Ectodermal cell (in vitro differentiated cells): ENCODE data around the gene PLEKHD1.
"Not testable (repeated sequence)": the region's sequence is repeated elsewhere in the genome, so short reads cannot be mapped to it uniquely, and the experiment has no call there.

Source experiments
- H3K27ac ChIP-seq: 2 replicates; pipeline ENCODE4 v1.7.0; 2013; ENCODE audit warnings: mild to moderate bottlenecking, low read depth, low read length; ENCODE audit not compliant: insufficient read depth, poor library complexity, severe bottlenecking
- H3K27me3 ChIP-seq: 2 replicates; pipeline ENCODE4 v1.7.0; 2013; ENCODE audit warnings: mild to moderate bottlenecking, low read length; ENCODE audit not compliant: insufficient read depth, control insufficient read depth, poor library complexity, severe bottlenecking
- H3K36me3 ChIP-seq: one replicate; pipeline ENCODE4 v1.7.0; 2013; ENCODE audit warnings: low read length; ENCODE audit not compliant: control insufficient read depth, insufficient read depth
- H3K4me1 ChIP-seq: one replicate; pipeline ENCODE4 v1.7.0; 2013; ENCODE audit warnings: low read length; ENCODE audit not compliant: control insufficient read depth, insufficient read depth
- H3K4me3 ChIP-seq: 2 replicates; pipeline ENCODE4 v1.7.0; 2013; ENCODE audit warnings: low read depth, low read length, control low read depth; ENCODE audit not compliant: insufficient read depth
- H3K9me3 ChIP-seq: 2 replicates; pipeline ENCODE4 v1.7.0; 2013; ENCODE audit warnings: mild to moderate bottlenecking, low read length, moderate library complexity; ENCODE audit not compliant: control insufficient read depth
- WGBS, 2 experiments: methylation state at CpG; one replicate each; pipeline ENCODE4 v1.1.7; 2013; ENCODE audit warnings: missing lambda C conversion rate in 2 of 2; 5-methylcytosine and 5-hydroxymethylcytosine counted together

PLEKHD1 gene

GRCh38 chr14:69464829-69465228, 19.7 kb upstream of the PLEKHD1 start:
- Histone ChIP-seq H3K27ac (no peak overlapping the region), H3K36me3 (peaks cover 4% of the 10 kb centered on the region), H3K4me1 (no peaks in the 10 kb centered on the region), H3K9me3 (no peaks in the 10 kb centered on the region), H3K4me3 (no peak overlapping the region), H3K27me3 (no peaks in the 10 kb centered on the region)
- 87 to 93% methylated on average over 6 of the region's 6 CpGs for WGBS, 2 experiments

DNA sequence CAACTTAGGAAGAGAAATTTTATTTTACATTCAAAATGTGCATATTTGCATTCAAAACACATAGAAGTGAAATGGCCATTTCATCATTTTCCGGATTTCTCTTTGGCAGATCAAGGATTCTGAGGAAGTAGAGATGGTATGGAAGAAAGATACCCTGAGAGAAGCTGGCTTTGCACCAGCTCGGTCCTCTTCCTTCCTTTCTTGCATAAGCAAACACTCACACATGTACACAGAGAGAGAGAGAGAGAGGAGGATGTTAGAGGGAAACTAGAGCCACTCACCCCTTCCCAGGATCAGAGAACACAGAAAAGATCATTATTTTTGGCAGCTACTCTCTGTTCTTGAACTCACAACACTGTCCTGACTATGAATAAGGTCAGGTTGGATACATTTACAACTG, 15.6 kb upstream of the PLEKHD1 start:
- H3K4me1 ChIP-seq = no peaks in the 10 kb centered on the region
- H3K4me3 ChIP-seq = no peak overlapping the region
- H3K27ac ChIP-seq = no peak overlapping the region
- no peaks in the 10 kb centered on the region for H3K36me3 ChIP-seq
- WGBS, 2 experiments = 100% methylated on average over 1 of the region's 2 CpGs; no CpG with 5 or more reads in 1 of the 2 experiments
- H3K9me3 ChIP-seq = no peaks in the 10 kb centered on the region
- H3K27me3 ChIP-seq = no peaks in the 10 kb centered on the region

DNA sequence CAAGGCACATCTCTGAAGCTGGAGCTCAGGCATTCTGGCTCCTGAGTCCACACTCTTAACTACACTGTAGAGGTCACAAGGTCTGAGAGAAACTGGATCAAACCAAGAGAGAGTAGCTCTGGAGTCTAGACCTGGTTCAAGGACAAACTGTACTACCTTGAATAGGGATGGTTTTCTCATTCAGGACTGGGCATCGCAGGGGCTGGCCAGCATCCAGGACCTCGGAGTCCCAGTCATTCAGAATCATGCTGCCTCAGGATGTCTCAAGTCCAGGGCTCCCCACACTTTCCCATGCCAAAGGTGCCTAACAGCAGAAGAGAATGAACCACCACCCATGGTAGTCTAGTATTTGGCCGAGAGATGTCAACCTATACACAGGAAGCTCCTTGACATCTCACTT, 13.1 kb upstream of the PLEKHD1 start:
- 92 to 94% methylated on average over 3 of the region's 3 CpGs for WGBS, 2 experiments
- no peaks in the 10 kb centered on the region for H3K9me3 ChIP-seq
- no peak overlapping the region for H3K4me3 ChIP-seq
- H3K27ac ChIP-seq = no peak overlapping the region
- no peaks in the 10 kb centered on the region for H3K4me1 ChIP-seq
- H3K36me3 ChIP-seq = no peaks in the 10 kb centered on the region
- H3K27me3 ChIP-seq = no peaks in the 10 kb centered on the region

DNA sequence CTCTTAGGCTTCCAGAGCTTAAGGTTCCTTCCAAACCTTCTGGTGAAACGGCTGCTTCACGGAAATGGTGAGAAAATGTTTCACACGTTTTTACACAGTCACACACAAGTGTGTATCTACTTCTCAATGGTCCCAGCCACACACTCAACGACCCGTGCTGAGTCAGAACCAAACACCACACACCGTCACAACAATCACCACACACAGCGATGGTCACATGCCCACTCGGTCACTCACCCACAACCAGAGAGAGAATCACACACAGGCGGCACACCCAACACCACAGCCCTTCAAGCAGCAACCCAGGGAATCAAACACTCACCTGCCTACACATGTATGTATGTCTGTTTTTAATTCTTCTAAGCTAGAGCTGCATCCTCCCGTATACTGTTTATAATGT, 12.6 kb upstream of the PLEKHD1 start:
- no peaks in the 10 kb centered on the region for H3K27me3 ChIP-seq

DNA sequence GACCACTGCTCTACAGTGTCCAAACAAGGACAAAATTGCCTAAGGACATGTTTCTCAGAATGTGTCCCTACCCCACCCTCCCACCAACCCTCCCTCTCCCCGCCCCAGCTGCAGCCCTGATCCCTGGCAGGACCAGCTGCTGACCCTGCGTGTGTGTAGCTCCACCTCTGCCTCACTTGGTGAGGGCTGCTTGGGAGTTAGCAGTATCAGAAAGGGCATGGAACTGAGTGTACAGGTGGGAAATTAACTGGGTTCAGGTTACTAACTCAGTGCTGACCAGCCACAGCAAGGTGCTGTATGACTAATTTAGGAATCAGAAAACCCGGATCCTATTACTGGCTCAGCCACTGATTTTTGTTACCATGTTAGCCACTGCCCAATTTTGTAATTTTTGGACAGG, 11.3 kb upstream of the PLEKHD1 start:
- 65 to 74% methylated on average over 2 to 3 of the region's 3 CpGs for WGBS, 2 experiments
- Histone ChIP-seq H3K27me3 (no peaks in the 10 kb centered on the region), H3K4me1 (no peaks in the 10 kb centered on the region), H3K27ac (no peak overlapping the region), H3K4me3 (no peak overlapping the region), H3K36me3 (no peaks in the 10 kb centered on the region), H3K9me3 (no peaks in the 10 kb centered on the region)

More for the DNA sequence above, 12.6 kb upstream of the PLEKHD1 start:
- H3K36me3 ChIP-seq = no peaks in the 10 kb centered on the region
- no peaks in the 10 kb centered on the region for H3K9me3 ChIP-seq
- no peak overlapping the region for H3K4me3 ChIP-seq
- H3K4me1 ChIP-seq = no peaks in the 10 kb centered on the region
- H3K27ac ChIP-seq = no peak overlapping the region
- WGBS, 2 experiments = 90 to 92% methylated on average over 10 of the region's 10 CpGs

- Histone ChIP-seq H3K4me3 (no peak overlapping the region), H3K9me3 (no peaks in the 10 kb centered on the region), H3K27me3 (no peaks in the 10 kb centered on the region), H3K4me1 (no peaks in the 10 kb centered on the region), H3K27ac (no peak overlapping the region), H3K36me3 (no peaks in the 10 kb centered on the region)
- 91 to 95% methylated on average over 3 of the region's 3 CpGs for WGBS, 2 experiments
Measured at GRCh38 chr14:69473946-69474345, 10.6 kb upstream of the PLEKHD1 start.

DNA sequence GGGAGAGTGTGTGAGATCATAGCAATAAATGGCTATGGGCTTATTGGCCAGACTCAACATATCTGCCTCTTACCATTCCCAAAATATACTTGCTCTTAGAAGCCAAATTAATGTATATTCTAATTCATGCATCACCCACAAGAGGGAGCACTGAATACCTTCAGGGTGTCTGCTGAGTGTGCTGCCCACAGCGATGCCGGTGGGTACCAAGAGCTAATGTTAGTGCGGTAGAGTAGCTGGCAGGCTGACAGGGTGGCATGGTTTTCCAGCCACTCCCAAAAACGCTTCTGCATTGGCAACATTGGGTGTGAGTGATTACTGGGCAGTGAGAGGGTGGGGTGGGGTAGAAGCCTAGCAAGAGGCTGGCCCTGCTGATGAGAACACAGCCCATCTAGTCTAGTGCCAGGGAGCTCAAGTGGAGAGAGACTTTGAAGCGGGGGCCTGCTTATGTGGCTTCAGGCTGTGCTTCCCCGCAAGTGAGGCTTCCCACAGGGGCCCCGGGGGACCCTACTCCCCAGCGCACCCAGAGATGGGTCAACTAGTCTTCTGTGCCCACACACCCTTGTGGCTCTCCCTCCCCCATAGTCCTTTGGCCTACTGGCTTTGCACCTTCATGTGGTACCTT, 9.2 kb upstream of the PLEKHD1 start:
- H3K4me3 ChIP-seq = no peak overlapping the region
- no peaks in the 10 kb centered on the region for H3K9me3 ChIP-seq
- WGBS, 2 experiments = 81% methylated on average over 8 of the region's 8 CpGs
- no peaks in the 10 kb centered on the region for H3K4me1 ChIP-seq
- H3K36me3 ChIP-seq = no peaks in the 10 kb centered on the region
- H3K27me3 ChIP-seq = peaks cover 5% of the 10 kb centered on the region
- H3K27ac ChIP-seq = no peak overlapping the region

DNA sequence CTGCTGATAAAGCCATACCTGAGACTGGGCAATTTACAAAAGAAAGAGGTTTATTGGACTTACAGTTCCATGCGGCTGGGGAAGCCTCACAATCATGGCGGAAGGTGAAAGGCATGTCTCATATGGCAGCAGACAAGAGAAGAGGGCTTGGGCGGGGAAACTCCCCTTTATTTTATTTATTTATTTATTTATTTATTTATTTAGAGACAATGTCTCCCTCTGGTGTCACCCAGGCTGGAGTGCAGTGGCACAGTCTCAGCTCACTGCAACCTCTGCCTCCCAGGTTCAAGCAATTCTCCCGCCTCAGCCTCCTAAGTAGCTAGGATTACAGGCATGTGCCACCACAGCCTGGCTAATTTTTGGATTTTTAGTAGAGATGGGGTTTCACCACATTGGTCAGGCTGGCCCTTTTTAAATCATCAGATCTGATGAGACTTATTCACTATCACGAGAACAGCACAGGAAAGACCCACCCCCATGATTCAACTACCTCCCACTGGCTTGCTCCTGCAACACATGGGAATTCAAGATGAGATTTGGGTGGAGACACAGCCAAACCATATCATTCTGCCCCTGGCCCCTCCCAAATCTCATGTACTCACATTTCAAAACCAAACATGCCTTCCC, 7.6 kb upstream of the PLEKHD1 start:
- 92 to 94% methylated on average over 4 of the region's 5 CpGs for WGBS, 2 experiments

GRCh38 chr14:69478055-69478454, 6.5 kb upstream of the PLEKHD1 start:
- not testable (repeated sequence) for H3K27ac ChIP-seq, H3K4me3 ChIP-seq, H3K4me1 ChIP-seq, H3K36me3 ChIP-seq, H3K9me3 ChIP-seq
- WGBS, 2 experiments = 87 to 90% methylated on average over 2 of the region's 2 CpGs
- H3K27me3 ChIP-seq = peaks cover 26% of the 10 kb centered on the region

More for the DNA sequence above, 7.6 kb upstream of the PLEKHD1 start:
- not testable (repeated sequence) for H3K4me1 ChIP-seq, H3K4me3 ChIP-seq, H3K27ac ChIP-seq, H3K9me3 ChIP-seq, H3K36me3 ChIP-seq
- H3K27me3 ChIP-seq = peaks cover 15% of the 10 kb centered on the region

DNA sequence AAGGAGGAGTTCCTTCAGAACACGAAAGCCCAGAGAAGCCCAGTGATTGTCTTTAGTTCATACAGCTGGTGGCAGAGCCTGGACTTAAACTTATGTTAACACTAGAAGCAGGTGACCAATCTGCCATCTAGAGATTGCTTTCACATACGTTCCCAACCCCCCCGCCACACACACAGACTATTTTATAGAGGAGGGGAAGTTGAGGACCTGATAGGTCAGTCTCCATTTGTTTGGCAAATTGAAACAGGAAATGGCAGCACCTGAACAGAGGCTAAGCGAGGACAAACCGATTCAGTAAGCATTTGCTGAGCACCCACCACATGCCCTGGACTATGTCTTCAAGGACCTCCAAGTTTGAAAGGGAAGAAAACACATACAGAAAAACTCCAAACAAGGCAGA, 4.8 kb upstream of the PLEKHD1 start:
- H3K4me3 ChIP-seq = no peak overlapping the region
- 95 to 96% methylated on average over 3 to 5 of the region's 5 CpGs for WGBS, 2 experiments
- H3K36me3 ChIP-seq = no peaks in the 10 kb centered on the region
- peaks cover 4% of the 10 kb centered on the region for H3K4me1 ChIP-seq
- peaks cover 43% of the 10 kb centered on the region for H3K27me3 ChIP-seq
- H3K27ac ChIP-seq = no peak overlapping the region
- H3K9me3 ChIP-seq = no peaks in the 10 kb centered on the region
